T follicular helper cell (primary cell): ENCODE measurements around the gene CCDC89.

ENCODE experiments used
- DNase-seq: peaks from one replicate; pipeline ENCODE4 v3.0.0-alpha.2; 2020; ENCODE audit warnings: low read depth
- total RNA-seq, 2 experiments: gene quantifications; one replicate each; lab custom pipeline; 2026; lab: John Stamatoyannopoulos, UW

The CCDC89 gene
- 0.09 to 0.78 reads per million in 2 experiments for total RNA-seq

DNA sequence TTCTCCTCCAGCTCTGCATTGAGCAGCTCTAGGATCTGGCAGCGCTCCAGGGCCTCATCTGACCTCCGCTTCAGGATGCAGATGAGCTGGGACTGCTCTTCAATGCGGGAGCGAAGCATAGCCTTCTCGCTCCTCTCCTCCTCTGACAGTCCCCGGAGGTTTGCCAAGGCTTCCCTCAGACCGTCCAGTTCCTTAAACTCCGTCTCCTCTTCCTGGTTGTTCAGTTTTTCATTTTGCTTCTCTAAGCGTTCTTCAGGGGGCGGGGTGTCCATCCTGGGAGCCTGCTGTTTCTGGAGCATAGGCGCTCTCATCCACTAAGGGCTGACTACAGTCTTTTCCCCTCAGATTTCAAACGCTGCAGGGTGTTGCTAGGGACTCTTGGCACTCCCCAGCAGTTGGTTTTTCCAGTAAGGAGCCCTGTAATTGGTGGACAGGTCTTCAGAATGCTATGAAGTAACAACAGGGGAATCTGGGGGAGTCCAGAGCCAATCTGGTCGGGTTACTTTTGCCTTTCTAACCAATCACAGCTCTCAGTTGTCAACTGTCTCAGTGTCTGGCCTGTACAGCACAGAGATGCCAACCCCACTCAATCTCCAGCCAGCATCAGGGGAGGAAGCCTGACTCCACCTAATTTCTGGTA, at the start of gene CCDC89:
Gene CCDC89, minus strand, starts transcription at position 376 of the 640 bp plus-strand sequence. Its CDS starts 65 bp downstream, at position 311.
- DNase-seq, result no peak

- no peak for DNase-seq
Measured at GRCh38 chr11:85732965-85733364, 47.0 kb upstream of the CCDC89 start.

DNA sequence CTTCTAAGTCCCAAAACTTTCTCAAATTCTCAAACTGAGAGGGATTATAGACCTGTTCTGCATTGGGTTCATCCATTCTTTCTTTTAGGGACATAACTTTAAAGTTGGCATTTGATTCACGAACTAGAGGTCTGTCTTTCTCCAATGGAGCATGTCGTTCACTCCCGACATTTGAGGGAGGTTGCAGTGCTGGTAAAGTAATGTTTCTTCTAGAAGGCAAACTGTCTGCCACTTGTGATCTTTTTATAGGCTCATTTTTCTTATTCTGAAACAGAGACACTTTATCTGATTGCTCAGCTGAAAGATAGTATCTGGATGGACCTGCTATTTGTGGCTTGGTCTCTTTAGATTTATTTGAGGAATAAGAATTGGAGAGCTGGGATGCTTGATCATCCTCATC, 40.4 kb upstream of the CCDC89 start:
- no peak for DNase-seq

GRCh38 chr11:85725510-85726258, 39.7 kb upstream of the CCDC89 start:
- DNase-seq, result no peak

GRCh38 chr11:85724748-85725465, 38.9 kb upstream of the CCDC89 start:
- no peak for DNase-seq

DNA sequence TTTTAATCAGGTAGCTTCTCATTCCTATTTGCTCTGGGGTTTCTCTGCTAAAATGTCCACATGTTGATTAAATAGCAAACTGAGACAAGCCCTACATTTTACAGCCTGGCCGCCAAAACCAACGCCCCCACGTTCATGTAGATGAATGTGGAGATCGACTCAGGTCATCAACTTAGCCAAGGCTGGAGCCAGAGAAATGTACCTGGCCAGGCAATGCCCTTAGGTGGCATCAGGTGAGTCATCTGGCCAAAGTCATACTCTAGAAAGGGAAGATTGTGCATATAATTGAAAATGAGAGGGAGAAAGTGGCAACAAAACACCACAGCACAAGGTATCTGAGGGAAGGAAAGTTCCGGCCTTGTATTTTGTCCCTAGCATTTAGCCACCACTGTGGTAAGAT, 37.1 kb upstream of the CCDC89 start:
- no peak for DNase-seq

- DNase-seq, result no peak
Measured at GRCh38 chr11:85721191-85721590, 35.2 kb upstream of the CCDC89 start.

- no peak for DNase-seq
Measured at GRCh38 chr11:85718991-85719807, 33.2 kb upstream of the CCDC89 start.

DNA sequence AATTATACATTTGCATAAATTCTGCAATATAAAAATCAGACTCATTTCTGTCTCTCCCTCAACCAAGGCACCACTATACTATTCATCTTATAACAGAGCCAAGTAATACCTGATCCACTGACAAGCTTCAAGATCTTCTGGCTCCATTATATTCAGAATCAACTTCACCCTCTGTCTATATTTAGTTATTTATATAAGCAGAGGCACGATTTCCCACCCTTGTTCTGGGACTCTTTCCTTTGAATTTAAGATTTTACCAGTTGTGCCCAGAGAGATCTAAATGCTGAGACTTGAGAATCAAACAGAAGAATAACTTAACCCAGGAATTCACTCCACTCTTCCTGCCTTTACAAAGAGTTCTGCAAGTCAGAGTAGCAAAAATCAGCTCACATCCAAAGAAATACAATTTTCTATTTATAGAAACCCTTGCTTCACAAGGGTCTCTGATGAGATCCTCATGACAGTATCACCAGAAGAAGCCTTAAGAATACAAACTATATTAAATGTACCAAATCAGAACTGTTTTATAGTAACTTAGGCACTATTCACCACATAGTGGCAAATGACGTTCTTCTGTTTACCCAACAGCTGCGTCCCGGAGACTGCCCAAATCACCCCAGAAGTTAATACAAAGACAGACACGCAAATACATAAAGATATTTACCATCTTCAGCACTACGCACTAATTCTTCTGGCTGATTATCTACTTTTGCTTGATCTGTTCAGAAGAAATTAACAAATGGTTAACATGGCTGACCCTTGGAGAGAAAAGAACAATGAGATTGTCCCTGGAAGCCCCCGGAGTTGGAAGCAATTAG, 32.3 kb upstream of the CCDC89 start:
- no peak for DNase-seq

DNA sequence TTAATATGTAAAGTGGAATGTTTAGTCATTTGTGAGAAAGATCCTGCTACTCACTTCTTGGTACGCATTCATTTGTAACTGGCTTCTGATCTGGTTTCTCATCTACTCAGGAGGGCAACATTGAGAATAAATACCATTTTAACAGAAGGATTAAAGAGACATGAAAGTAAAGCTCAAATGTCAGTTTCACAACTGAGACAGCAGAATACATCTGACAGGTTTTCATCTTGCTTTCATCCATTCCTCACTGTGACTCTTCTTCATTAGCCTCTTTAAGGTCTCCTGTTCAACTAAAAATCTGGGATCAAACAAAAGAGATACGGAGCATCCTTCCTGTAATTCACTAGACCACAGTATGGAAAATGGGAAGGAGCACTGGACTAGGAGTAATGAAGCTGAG, 31.4 kb upstream of the CCDC89 start:
- no peak for DNase-seq

- DNase-seq, result no peak
Measured at GRCh38 chr11:85712953-85713352, 27.0 kb upstream of the CCDC89 start.

- no peak for DNase-seq
Measured at GRCh38 chr11:85710917-85711316, 24.9 kb upstream of the CCDC89 start.

- DNase-seq, result no peak
Measured at GRCh38 chr11:85709941-85710702, 24.1 kb upstream of the CCDC89 start.

DNA sequence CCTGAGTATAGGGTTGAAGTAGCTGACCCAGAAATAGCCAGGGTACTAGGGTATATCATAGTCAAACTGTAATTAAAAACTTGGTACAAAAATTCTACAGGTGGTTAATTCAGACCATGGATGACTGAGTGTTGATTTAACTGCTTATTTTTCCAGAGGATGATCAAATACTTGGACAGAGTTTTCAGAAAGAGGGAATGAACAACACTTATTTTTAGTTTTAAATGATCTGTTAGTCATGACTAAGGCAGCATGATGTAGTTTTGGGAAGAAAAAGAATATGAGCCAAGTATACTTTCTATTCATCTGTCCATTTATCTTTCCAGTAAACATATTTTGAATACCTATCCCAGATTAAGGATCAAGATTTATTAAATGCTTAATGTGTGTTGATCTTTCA, 19.8 kb upstream of the CCDC89 start:
- no peak for DNase-seq

GRCh38 chr11:85704967-85705366, 19.0 kb upstream of the CCDC89 start:
- DNase-seq, result no peak

DNA sequence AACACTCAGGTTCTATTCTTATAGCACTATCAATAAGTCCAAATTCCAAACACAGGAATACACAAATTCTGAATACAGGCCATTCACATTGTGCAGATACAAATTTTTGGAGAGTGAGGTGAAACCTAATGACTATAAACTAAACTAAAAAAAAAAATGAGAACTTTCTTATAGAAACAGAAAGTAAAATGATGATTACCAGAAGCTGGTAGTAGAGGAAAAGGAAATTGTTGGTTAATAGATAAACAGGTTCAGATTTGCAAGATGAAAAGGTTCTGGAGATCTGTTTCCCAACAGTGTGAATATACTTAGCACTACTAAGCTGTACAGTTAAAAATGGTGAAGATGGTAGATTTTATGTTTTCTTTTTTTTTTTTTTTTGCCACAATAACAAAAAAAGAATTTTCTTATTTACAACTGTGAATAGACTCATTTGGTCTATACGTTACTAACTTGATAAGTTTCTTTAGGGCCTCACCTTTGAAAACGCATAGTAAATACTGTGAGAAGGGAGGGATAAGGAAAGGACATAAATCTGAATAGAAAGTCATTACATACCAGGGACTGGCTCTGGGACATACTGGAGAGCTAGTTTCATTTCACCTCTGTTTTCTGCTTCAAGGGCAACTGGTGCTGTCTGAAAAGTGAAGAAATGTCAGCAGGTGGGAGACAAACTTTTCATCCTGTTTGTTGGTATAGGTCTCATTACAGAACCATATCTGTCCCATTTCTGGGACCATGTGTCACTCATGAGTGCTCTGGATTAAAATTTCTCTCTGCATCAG, 14.2 kb upstream of the CCDC89 start:
- DNase-seq, result no peak

DNA sequence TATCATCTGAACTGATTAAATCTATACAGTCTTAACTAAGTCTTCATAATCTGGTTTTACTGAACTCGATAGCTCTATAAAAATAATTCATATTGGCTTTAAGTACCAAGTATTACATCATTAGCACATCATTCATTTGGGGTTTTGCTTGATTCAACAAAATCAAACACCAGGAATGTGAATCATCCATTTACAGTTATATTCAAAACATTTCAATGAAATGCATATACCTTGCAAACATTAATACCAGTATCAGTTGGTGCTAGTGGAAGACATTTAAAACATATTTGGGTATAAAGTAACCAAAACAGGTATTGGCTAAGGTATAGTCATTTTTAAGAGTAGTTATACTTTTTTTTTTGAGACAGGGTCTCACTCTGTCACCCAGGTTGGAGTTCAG, 12.2 kb upstream of the CCDC89 start:
- DNase-seq, result no peak

DNA sequence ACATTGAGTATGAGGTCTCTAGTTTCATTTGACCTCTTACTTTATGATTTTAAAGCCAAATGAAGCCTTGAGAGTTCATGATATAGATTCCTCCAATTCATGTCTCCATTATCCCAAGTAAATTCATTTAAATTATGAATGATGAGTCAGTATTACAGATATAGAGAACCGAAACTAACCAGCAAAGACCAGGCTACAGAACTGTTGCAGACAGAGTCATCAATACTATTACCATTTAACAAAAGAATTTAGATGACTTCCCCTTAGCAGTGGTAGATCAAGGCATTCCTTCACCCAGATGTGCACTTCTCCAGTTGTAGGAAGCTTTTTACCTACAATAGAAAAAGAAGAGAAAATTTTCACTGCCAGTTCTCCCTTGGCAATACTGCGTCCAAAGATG, 11.8 kb upstream of the CCDC89 start:
- DNase-seq, result no peak

DNA sequence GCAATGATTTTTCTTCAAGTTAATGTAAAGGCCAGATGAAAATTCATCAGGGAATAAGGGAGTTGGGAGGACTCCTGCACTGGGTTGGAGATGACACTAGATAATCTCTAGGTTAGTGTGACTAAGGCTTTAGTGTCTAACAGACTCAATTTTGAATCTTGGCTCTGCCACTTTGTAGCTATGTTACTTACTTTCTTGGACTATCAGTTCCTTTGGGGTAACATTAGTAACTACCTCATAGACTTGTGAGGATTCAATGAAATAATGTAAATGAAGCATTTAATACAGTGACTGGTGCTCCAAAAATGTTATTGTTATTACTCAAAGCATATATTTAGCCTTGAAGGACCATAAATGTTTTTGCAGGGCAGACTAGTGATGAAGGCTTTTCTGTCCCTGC, 9.6 kb upstream of the CCDC89 start:
- DNase-seq, result no peak
